HG03354 (cell line): Measurements from ENCODE around the gene TOR3A.
"Not testable (repeated sequence)": the region's sequence is repeated elsewhere in the genome, so short reads cannot be mapped to it uniquely, and the experiment has no call there.

Experiments
- ATAC-seq: cut with Tn5 transposase; IDR thresholded peaks from one replicate; pipeline ENCODE4 v1.9.1; 2021; ENCODE audit warnings: mild to moderate bottlenecking; ENCODE audit not compliant: unreplicated experiment, poor library complexity, severe bottlenecking

TOR3A gene

DNA sequence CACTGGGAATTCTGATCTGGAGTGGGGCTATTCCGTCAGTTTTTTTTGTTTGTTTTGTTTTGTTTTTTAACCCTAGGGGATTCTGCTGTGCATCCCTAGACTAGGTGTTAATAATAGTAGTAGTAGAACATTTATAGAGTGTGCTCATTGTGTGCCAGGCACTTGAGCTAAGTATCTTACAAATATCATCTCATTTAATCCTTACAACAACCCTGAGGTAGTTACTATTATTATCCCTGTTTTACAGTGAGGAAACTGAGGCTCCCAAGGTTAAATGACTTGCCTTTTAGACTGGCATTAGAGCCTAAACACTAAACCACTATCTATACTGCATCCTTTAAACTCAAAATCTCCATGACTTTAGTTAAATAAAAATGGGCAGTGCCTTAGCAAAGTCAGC lies 22.1 kb downstream of the TOR3A start:
- no peak for ATAC-seq

DNA sequence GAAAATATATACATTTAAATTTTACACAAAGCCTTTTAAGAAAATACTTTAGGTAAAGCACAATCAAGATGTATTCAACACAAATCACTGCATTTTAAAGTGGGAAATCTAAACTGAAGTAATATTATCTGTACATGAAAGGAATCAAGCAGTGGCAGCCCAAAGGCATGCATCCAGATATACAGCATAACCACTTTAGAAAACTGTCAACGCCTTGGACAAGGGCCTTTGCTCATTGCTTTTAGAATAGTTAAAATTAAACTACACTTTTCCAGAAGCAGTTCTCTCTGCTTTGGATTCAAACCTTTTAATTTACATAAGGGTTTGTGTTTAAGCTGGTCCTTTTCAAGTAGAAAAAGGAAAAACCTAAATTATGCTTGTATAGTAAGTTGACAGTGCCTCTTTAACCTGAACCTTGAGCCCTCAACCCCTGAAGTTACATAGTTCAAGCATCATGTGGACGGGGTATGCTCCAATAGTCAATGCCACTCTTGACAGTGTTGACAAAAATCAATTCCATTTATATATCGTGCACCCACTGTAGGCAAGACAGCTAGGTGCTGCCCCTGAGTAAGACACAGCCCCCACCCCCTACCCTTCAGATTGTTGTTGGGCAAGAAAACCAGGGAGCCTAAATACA lies 22.9 kb downstream of the TOR3A start:
- ATAC-seq: no peak

DNA sequence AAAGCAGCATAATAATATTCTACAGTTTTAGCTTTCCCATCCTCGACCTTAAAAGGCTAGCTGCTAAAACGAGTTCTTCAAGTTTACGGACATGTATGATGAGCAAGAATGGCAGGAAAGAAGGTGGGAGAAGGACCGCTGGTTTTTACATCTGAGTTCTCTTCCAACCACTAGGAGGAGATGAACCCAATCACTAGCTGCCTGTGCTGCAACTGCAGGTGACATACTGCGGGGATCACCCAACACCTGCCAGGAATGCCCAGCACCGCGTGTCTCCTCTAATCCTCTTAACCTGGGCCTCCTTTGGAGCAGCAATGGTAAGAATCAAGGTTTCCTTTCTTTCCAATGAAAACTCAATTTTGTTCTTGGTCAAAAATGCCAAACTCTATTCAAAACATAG lies 23.5 kb downstream of the TOR3A start:
- no peak for ATAC-seq

DNA sequence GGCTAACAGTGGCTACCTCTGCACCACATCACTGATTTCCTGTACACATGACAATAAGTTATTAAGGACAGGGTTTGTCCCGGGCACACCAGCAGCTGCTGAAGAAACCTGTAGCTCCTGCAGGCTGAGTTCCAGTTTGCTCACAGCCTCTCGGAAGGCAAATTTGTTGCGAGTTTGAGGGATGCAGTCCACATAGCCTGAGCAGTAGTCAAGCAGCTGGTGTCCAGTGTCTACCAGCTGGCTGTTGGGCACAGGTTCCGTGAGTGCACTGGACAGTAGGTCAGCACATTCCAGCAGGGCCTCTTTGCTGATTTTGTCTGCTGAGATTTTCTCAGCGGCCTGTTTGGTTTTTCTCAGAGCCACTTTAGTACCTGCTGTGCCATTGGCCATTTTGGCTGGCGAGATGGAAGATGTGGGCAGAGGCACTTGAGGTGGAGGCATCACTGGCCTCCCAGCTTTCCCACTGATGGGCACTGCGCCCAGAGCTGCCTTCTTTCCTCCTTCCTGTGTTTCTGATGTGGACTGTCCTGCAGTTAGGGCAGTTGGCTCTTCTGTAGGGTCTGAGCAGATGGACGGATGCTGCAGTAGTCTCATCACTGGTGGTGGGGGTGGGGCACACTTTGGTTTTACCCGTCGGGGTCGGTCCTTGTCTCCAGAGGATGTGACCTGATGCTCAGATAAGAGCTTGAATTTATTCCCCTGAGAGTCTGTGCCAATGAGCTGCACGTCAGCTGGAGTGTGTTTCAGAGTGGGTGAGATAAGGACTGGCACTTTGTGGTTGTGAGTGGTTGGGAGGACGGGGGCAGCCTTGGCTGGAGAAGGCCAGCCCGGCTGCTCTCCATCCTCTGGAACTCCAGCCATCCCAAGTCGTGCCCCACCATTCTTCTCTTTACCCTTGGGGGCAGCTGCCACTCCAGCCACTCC lies 26.1 kb downstream of the TOR3A start:
- no peak for ATAC-seq

DNA sequence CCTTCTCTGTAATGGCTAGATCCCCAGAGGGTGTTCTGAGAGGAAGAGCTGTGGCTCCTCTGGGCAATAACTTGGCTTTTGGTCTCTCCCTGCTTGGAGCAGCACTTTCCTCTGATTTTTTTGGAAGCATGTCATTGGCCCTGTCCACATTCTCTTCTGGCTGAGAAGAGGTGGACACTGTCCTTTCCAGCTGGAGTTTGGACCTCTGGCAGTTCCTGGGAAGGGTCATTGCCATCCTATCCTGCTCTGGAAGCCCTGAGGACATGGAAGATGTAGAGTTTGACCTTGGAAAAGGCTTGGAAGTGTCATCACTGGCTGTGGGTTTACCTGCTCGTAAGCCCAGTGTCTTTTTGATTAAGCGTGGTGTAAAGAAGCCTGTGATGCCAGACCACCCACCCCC lies 26.8 kb downstream of the TOR3A start:
- ATAC-seq: no peak

DNA sequence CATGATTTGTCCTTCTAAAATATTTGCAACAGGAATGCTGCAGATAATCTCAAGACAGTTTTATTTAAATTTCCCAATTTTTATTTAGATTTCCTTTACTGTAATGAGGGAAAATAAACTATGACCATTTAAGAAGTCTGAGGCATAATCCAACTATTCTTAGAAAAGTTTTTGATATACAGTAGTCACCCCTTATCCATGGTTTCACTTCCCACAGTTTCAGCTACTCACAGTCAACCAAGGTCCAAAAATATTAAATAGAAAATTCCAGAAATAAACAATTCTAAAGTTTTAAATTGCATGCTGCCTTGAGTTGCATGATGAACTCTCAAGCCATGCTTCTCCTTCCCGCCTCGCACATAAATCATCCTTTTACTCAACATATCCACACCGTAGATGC lies 33.3 kb downstream of the TOR3A start:
- no peak for ATAC-seq

DNA sequence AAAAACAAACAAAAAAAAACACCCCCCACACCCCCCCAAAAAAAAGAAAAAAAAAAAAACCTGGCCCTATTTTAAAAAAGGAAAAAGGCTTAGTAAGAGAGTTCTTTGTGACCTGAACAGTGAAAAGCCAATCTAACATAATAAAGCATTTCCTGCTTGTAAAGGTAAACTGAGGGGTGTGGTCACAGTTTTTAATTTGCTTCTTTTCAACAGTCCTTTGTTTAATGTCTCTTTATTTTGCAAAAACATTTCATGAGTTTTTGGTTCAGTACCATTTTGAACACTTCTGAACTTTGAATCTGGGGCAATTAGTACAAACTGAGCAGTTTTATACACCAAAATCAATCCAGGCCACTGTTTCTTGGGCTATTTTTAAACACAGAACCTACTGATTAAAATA lies 37.6 kb downstream of the TOR3A start:
- no peak for ATAC-seq

DNA sequence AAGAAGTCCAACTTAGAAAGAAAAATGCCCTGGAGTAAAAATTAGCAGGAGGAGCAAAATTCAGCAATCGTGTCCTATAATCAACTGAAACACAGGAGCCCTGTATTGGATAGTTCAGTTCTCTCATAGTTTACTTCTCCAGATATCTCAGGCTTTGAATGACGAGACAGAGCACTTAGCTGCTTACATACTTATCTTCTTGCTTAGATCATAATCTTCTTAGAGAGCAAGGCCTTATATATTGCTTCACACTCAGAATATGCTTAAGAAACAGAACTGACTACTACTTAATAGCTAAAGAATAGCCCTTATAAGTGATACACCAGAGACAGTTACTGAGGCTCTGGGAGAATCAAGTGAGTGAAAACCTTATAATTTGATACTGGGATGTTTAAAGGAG lies 38.9 kb downstream of the TOR3A start:
- ATAC-seq: no peak

DNA sequence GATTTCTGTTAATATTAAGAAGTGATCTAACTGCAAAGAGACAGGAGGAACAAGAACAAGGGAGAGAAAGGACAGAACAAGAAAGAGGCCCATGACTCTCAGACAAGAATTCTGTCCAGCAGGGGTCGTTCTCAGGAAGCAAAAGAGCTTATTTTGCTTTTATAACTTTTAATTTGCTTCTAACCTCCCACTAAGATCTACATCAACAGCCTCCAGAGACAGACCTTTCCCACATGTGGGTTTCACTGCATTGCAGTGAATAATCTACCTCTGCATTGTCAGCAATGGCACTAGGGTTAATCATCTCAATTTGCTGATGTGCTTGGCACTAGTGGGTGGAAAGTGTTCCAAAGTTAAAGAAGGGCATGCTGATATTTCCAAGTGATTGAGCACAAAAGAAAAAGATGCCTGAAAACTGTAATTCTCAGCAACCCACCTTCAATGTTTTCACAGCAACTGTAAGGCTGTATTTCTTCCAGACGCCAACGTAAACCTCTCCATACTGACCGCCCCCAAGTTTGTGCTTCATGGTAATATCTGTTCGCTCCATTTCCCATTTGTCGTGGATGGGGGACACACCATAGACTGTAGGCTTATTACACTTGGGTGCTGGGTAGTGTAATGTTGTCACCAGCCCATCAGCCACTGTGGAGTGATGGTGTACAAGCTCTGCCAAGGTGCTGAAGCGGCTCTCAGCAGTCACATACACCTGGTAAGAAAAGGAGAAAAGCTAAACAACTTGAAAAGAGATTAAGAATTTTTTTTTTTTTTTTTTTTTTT lies 39.5 kb downstream of the TOR3A start:
- ATAC-seq: no peak

DNA sequence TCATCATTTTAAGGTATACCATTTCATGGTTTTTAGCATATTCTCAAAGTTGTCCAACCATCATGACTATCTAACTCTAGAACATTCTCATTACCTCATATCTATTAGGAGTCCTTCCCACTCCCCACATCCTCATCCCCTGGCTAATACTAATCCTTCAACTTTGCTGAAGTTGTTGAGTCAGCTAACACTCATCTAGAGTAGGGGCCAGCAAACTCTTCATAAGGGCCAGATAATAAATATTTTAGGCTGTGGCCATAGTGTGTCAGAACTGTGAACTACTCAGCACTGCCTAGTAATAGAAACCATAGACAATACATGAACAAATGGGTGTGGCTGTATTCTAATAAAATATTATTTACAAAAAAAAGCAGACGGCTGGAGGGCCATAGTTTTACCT lies 43.0 kb downstream of the TOR3A start:
- no peak for ATAC-seq

DNA sequence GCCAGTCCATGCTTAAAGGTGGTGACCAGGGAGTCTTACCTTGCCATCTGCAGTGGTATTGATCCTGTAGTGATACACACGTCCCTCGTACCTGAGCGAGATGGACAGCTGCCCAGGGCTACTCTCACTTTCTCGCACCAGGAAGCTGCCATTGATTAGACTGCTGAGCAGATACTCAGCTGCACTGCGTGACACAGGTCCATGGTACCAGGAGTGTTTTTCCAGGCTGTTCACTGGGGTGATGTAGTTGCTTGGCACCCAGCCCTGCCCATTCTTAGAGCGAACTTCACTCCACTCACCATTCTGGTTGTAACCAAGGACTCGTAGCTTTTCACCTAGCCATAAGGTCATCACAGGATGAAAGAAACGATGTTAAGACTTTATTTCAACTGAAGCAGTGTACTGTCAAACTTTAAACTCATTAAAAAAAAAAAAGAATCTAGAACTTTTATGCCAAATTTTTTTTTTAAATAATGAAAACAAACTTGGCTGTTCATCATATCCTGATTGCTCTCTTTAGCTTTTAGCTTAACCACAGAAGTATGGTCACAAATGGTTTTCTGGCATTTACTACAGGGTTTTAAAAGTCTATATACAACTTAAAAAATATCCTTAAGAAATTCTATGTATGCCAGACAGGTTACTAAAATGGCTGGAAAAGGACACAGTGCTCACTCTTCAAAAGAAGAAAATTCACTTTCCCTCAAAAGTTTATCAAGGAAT lies 44.6 kb downstream of the TOR3A start:
- no peak for ATAC-seq

DNA sequence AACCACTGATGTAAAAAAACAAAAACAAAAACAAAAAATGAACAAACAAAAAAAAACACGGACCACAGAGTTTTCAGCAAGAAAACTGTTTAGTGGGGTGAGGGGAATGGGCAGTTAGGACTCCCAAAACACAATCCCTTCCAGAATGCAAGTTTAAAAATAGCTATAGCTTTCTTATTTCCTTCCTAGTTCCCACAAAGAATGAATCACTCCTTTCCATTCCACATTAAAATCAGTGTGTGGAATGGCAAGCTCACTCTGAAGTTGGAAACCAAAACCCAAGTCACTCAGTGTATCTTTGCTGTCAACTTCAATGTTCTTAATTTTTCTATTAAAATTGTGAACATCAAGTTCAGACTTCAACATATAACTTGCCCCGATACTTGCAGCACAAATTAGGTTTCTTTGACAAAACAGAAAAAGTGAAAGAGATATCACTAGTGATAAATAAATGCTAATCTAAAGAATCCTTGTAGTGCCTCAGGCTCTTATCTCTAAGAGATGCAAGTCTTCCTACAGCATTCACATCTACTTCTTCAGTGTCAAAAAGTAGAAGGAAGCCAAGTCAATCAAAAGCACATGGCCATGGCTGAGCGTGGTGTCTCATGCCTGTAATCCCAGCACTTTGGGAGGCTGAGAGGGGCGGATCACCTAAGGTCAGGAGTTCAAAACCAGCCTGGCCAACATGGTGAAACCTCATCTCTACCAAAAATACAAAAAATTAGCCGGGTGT lies 45.5 kb downstream of the TOR3A start:
- no peak for ATAC-seq

DNA sequence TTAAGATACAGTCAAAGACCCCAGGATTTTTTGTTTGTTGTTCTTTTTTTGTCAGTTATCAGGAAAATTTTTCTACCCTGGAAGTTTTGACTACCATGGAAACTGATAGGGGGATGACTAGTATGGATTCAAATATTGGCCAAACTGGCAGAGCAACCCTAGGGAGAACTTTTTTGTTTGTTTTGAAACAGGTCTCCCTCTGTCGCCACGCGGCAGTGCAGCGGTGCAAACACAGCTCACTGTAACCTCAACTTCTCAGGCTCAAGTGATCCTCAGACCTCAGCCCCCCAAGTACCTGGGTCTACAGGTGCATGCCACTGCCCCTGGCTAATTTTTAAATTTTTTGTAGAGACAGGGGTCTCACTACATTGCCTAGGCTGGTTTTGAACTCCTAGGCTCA lies 46.6 kb downstream of the TOR3A start:
- ATAC-seq: no peak

DNA sequence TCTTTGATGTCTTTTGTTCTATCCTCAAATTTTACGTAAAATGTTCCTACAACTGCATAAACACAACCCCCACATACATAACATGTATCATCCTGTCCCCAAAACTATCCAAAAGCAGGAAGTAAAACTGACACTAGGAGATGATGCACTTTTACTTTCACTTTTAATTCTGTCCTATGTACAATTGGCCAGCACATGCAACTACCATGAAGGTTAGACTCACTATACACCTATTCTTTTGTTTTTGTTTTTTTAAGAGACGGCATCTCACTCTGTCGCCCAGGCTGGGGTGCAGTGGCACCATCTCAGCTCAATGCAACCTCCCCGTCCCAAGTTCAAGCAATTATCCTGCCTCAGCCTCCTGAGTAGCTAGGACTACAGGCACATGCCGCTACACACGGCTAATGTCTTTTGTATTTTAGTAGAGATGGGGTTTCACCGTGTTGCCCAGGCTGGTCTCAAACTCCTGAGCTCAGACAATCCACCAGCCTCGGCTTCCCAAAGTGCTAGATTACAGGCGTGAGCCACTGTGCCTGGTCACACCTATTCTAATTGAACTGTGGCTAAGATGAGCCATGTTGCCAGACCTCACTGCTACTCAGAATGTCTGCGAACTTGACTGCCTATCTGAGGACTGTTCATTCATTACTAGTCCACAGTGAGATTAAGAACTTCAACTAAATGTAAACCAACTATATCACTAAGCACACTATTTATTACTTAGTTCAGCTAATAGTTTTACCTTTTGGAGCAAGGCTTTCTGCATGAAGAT lies 48.0 kb downstream of the TOR3A start:
- peak; percentile 98 for ATAC-seq

DNA sequence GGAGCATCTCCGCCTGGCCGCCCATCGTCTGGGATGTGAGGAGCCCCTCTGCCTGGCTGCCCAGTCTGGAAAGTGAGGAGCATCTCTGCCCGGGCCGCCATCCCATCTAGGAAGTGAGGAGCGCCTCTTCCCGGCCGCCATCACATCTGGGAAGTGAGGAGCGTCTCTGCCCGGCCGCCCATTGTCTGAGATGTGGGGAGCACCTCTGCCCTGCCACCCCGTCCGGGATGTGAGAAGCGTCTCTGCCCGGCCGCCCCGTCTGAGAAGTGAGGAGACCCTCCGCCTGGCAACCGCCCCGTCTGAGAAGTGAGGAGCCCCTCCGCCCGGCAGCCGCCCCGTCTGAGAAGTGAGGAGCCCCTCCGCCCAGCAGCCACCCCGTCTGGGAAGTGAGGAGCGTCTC lies 53.3 kb downstream of the TOR3A start:
- not testable (repeated sequence) for ATAC-seq

DNA sequence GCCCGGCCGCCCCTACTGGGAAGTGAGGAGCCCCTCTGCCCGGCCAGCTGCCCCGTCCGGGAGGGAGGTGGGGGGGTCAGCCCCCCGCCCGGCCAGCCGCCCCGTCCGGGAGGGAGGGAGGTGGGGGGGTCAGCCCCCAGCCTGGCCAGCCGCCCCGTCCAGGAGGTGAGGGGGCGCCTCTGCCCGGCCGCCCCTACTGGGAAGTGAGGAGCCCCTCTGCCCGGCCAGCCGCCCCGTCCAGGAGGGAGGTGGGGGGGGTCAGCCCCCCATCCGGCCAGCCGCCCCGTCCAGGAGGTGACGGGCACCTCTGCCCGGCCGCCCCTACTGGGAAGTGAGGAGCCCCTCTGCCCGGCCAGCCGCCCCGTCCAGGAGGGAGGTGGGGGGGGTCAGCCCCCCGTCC lies 53.8 kb downstream of the TOR3A start:
- not testable (repeated sequence) for ATAC-seq

DNA sequence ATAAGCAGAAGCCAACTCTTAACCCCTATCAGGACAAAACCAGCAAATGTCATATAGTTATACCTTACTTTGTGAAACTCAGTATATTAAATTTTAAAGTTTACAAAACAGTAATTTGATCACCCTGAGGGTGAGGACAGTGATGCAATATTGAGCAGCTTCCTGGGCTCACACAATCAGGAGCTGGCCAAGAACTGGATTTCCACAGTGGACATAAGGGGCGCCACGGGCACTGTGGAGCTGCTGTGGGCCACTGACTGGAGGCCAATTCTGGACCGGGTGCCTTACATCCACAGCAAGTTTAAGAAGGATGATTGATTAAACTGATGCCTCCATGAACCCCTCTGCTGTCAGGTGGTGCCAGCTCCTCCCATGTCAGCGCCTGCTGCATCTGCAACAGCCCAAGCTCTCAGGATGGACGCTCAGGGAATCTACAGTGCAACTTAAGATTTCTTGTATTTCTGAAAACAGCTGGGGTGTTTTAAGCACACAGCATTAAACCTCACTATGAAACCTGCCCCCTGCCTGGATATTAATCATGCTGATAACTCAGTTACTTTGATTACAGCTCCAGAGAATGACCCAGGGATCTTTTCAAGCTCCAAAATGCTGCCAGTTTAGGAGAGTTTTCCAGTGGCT lies 55.9 kb downstream of the TOR3A start:
- ATAC-seq: no peak

DNA sequence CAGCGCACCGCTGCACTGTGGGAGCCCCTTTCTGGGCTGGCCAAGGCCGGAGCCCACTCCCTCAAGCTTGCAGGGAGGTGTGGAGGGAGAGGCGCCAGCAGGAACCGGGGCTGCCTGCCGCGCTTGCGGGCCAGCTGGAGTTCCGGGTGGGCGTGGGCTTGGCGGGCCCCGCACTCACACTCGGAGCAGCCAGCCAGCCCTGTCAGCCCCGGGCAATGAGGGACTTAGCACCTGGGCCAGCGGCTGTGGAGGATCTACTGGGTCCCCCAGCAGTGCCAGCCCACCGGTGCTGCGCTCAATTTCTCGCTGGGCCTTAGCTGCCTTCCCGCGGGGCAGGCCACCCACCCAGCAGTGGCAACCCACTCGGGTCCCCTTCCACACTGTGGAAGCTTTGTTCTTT lies 56.9 kb downstream of the TOR3A start:
- not testable (repeated sequence) for ATAC-seq
